Measurements from ENCODE around the gene LRRC36.

The LRRC36 gene

DNA sequence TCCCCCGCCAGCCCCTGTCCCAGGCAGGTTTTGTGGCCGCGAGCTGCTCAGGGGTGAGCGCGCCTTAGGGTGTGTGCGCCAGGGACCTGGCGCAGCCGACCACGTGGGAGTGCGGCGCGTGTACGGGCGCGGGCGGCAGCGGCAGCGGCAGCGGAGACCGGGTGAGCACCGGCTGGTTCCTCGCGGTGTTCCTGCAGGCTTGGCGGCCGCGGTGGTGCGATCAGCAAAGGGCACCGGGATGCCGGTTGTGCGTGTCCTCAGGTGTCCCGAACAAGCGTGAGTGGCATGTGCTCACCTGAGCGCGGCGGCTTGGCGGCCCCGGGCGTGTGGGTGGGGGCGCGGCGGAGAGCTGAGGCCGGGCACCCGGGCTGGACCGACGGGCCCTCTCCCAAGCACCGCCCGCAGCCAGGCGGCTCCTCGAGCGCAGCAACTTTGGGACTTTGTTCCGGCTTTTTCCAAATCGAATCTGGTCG is 103.9 kb downstream of the LRRC36 start:
- TF ChIP-seq, protein P1, sequence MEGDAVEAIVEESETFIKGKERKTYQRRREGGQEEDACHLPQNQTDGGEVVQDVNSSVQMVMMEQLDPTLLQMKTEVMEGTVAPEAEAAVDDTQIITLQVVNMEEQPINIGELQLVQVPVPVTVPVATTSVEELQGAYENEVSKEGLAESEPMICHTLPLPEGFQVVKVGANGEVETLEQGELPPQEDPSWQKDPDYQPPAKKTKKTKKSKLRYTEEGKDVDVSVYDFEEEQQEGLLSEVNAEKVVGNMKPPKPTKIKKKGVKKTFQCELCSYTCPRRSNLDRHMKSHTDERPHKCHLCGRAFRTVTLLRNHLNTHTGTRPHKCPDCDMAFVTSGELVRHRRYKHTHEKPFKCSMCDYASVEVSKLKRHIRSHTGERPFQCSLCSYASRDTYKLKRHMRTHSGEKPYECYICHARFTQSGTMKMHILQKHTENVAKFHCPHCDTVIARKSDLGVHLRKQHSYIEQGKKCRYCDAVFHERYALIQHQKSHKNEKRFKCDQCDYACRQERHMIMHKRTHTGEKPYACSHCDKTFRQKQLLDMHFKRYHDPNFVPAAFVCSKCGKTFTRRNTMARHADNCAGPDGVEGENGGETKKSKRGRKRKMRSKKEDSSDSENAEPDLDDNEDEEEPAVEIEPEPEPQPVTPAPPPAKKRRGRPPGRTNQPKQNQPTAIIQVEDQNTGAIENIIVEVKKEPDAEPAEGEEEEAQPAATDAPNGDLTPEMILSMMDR (IDR thresholded peaks at IDR 0.05; ENCODE audit: control extremely low read depth, extremely low read depth, low read depth, missing control alignments) = no peak
- ChIA-PET CTCF (interaction anchor here (0.9 to 1.3 kb wide), 4 partner anchors 16 to 37 kb away, joined by 3 to 7 read pairs (median 4); no protein-coding TSS in a partner anchor), POLR2A (interaction anchor here (0.8 kb wide), 1 partner anchor 10 kb away, joined by 3 read pairs; no protein-coding TSS in a partner anchor)
- DNase-seq (ENCODE audit: extremely low spot score) = no peak

DNA sequence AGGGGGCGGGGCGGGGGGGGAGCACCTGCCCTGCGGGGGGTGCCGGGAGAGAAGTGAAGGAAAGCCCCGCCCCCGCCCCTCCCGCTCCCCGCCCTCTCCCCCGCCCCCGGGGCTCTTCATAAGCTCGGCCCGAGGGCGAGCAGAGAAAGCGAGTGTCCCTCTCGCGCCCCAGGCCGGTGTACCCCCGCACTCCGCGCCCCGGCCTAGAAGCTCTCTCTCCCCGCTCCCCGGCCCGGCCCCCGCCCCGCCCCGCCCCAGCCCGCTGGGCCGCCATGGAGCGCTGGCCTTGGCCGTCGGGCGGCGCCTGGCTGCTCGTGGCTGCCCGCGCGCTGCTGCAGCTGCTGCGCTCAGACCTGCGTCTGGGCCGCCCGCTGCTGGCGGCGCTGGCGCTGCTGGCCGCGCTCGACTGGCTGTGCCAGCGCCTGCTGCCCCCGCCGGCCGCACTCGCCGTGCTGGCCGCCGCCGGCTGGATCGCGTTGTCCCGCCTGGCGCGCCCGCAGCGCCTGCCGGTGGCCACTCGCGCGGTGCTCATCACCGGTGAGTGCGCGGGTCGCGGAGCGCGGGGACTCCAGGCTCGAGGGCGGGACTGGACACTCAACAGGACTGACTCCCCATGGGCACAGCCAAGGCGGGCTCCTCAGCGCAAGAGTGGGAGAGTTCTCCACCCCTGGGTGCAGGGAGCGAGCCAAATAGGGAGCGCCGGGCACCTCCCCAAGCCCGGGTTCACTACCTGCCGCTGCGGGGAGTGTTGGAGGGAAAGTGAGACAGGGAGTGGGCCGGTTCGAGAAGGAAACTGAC is 104.6 kb downstream of the LRRC36 start, which contains the start of gene HSD11B2:
TSS of gene HSD11B2 (plus strand) at position 145 of the 798 bp plus-strand sequence. CDS start at position 273, 128 bp downstream.
- DNase-seq (ENCODE audit: extremely low spot score) = no peak
- POLR2A ChIA-PET = interaction anchor here (0.8 kb wide), 1 partner anchor 10 kb away, joined by 3 read pairs; no protein-coding TSS in a partner anchor

DNA sequence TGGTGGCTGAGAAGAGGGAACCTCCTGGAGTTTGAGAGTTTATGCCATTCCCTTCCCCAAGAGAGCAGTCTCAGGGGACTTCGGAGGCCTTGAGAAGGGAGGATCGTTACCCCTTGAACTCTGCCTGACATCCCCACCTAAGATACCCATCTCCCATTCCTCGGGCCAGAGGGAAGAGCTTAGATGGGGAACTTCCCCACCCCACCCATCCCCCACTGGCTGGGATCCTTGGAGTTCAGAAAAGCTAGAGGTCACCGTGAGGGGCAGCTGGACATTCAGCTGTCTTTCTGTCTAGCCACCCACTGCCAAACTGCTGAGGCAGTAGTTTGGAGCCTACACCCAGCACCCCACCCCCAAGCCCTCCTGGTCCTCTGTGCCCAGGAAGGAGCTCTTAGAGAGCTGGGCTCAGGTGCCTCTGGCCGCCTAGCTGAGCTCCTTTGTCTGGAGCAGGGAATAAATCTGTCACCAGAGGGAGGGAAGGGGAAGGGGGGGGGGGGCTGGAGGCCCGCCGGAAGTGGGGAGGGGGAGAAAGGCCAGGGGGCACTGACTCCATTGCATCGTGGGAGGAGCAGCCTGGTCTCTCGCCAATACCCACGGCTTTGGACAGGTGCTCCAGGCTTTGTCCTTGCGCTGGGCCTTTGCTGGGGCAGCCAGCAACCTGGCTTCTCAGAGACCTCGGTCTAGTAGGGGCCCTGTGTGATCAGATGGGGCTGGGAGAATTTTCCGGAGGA is 105.3 kb downstream of the LRRC36 start:
- ChIA-PET CTCF (interaction anchor here (0.8 to 1.3 kb wide), 3 partner anchors 14 to 36 kb away, joined by 3 to 7 read pairs (median 3); no protein-coding TSS in a partner anchor), POLR2A (interaction anchor here (0.6 kb wide), 1 partner anchor 9 kb away, joined by 5 read pairs; no protein-coding TSS in a partner anchor)
- TF ChIP-seq, protein P1 (IDR thresholded peaks at IDR 0.05; ENCODE audit: control extremely low read depth, extremely low read depth, low read depth, missing control alignments) = no peak
- DNase-seq (ENCODE audit: extremely low spot score) = no peak

More for the DNA sequence above, 104.6 kb downstream of the LRRC36 start, which contains the start of gene HSD11B2:
- TF ChIP-seq, protein P1 (IDR thresholded peaks at IDR 0.05; ENCODE audit: control extremely low read depth, extremely low read depth, low read depth, missing control alignments) = no peak
- CTCF ChIA-PET = interaction anchor here (0.8 to 1.3 kb wide), 5 partner anchors 15 to 37 kb away, joined by 3 to 7 read pairs (median 3); no protein-coding TSS in a partner anchor

DNA sequence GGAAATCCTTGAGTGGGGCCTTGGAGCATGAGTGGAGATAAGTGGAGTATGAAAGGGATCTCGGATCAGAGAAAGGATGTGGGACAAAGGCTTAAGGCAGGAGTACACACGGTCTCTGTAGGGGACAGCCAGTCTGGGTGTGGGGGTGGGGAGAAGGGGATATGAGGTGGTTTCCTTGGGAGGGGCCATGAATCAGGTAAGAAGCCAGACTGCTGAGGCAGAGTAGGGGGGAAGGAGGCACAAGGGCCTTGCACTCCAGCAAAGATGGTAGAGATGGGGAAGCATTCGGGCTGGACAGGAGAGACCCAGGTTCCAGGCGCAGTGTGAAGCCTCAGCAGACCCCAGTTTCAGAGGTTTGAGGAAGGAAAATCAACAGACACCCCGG is 105.9 kb downstream of the LRRC36 start:
- CTCF ChIA-PET = interaction anchor here (0.8 to 1.8 kb wide), 2 partner anchors 13 to 16 kb away, joined by 3 to 6 read pairs; no protein-coding TSS in a partner anchor
- no peak for DNase-seq (ENCODE audit: extremely low spot score)
- POLR2A ChIA-PET = no interaction called here
- TF ChIP-seq, protein P1 (IDR thresholded peaks at IDR 0.05; ENCODE audit: control extremely low read depth, extremely low read depth, low read depth, missing control alignments) = no peak

DNA sequence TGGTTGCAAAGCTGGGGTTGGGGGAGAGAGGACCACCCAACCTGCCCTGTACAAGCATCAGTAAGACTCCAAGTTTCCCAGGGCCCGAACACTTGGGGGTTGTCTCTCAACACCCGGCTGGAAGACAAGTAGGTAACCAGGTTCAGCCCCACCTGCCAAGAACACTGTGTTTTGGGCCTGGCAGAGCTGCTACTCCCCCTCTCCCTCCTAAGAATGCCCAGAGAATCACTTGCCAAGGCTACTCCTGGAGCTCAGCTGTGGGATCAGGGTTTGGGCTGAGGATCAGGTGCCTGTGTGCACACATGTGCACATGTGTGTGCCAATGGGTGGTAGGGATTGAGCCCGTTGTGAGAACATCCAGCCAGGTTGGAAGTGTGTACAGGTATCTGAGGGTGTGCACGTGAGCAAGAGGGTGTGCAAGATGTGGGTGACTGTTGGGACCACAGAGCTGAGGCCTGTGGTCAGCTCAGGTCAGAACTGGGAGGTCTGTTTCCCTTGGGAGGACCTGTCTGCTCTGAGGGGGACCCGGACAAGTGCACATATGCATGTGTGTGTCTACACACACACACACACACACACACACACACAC is 106.6 kb downstream of the LRRC36 start:
- POLR2A ChIA-PET = no interaction called here
- CTCF ChIA-PET = interaction anchor here (0.9 to 1.8 kb wide), 3 partner anchors 10 to 31 kb away, joined by 3 to 6 read pairs (median 4); no protein-coding TSS in a partner anchor
- TF ChIP-seq, protein P1 (IDR thresholded peaks at IDR 0.05; ENCODE audit: control extremely low read depth, extremely low read depth, low read depth, missing control alignments) = no peak
- no peak for DNase-seq (ENCODE audit: extremely low spot score)
